Measurements from ENCODE around the gene TEAD3.

DNA sequence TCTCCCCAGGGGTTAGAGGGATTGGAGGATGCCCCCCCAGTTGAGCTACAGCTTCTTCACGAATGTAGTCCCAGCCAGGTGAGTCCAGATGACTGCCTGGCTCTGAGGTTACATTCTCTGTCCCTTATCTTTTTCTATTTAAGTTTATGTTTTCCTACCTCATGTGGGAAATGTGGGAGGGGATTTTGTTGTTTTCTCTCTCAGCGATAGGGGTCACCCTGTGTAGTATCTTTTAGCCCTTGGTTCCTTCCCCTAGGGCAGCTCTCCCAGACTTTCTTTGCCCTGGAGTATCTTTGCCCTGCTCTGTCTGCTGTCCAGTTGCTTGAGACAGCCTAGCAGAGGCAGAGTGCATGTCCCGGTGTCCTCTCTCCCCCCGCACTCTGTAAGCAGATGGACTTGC, 39.0 kb downstream of the TEAD3 start:
- TF ChIP-seq, protein P1, sequence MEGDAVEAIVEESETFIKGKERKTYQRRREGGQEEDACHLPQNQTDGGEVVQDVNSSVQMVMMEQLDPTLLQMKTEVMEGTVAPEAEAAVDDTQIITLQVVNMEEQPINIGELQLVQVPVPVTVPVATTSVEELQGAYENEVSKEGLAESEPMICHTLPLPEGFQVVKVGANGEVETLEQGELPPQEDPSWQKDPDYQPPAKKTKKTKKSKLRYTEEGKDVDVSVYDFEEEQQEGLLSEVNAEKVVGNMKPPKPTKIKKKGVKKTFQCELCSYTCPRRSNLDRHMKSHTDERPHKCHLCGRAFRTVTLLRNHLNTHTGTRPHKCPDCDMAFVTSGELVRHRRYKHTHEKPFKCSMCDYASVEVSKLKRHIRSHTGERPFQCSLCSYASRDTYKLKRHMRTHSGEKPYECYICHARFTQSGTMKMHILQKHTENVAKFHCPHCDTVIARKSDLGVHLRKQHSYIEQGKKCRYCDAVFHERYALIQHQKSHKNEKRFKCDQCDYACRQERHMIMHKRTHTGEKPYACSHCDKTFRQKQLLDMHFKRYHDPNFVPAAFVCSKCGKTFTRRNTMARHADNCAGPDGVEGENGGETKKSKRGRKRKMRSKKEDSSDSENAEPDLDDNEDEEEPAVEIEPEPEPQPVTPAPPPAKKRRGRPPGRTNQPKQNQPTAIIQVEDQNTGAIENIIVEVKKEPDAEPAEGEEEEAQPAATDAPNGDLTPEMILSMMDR (IDR thresholded peaks at IDR 0.05; ENCODE audit: poor library complexity, severe bottlenecking): no peak
- TF ChIP-seq MXI1 (conservative IDR thresholded peaks at IDR 0.05; ENCODE audit: poor library complexity, severe bottlenecking) (no peak), SMC3 (conservative IDR thresholded peaks at IDR 0.05; ENCODE audit: poor library complexity) (no peak)

All from neural cell (in vitro differentiated cells).